ENCODE results near the gene HSPA4L. TPM values are rescaled to one million over a fixed set of nuclear protein-coding genes. Genes with fewer than 3 reads are reported as not detected.
A peak's percentile ranks its signal among the peaks of the same experiment; 100 is the strongest.

Gene HSPA4L
- total and polyA plus RNA-seq, 2 donors (not counting 1 experiment from before 2014, with no cell fraction given) = 3.9 to 10.1 TPM

DNA sequence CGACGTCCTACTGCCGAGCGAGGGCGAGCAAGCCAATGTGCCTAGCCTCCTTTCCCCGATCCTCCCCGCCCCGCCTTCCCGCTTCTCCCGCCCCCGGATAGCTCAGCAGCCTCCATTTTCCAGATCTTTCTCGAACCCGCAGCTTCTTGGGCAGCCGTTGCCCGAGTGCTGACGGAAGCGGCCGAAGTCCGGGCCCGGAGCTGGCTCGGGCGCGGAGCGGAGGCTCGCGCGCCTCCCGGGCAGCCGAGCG, 172 bp upstream of the HSPA4L start:
- Histone ChIP-seq H3K27me3 (ENCODE audit: control insufficient read depth, insufficient read depth, low read length) (no peaks in the 10 kb centered on the region), H3K4me3 (replicated peaks in 1 of 4; ENCODE audit: control extremely low read depth in 1 of 4, insufficient read depth in 1 of 4, low read depth in 3 of 4, low read length in 4 of 4) (peak overlapping the region; percentile 41 to 98 (median 83)), H3K4me1 (ENCODE audit: control insufficient read depth, extremely low read depth, insufficient read depth, low read length) (peaks cover 3% of the 10 kb centered on the region), H4K20me1 (ENCODE audit: control insufficient read depth, extremely low read depth, insufficient read depth, low read length) (no peaks in the 10 kb centered on the region), H3K79me2 (ENCODE audit: control insufficient read depth, insufficient read depth, low read length) (no peaks in the 10 kb centered on the region), H3K36me3 (ENCODE audit: control insufficient read depth, insufficient read depth, low read length) (no peaks in the 10 kb centered on the region), H3K27ac (ENCODE audit: insufficient read depth, low read length) (peak overlapping the region; percentile 78), H2AFZ (ENCODE audit: low read length) (peak overlapping the region; percentile 85), H3K9me3 (ENCODE audit: control insufficient read depth, insufficient read depth, low read depth, low read length) (no peaks in the 10 kb centered on the region), H3K4me2 (ENCODE audit: extremely low read depth, insufficient read depth, low read length) (peak overlapping the region; percentile 86), H3K9ac (ENCODE audit: insufficient read depth, low read length) (peak overlapping the region; percentile 83)
- peak; percentile 78 to 85 for DNase-seq (ENCODE audit: low read depth in 2 of 2)
- TF ChIP-seq CTCF (conservative IDR thresholded peaks at IDR 0.05 in 1 of 2, IDR thresholded peaks at IDR 0.05 in 1 of 2; ENCODE audit: low read depth in 1 of 2, low read length in 2 of 2) (no peak), EZH2 (IDR thresholded peaks at IDR 0.05; ENCODE audit: low read length, missing control alignments) (no peak)

GRCh38 chr4:127783026-127783769, 1.1 kb downstream of the HSPA4L start:
- Histone ChIP-seq H3K9ac (ENCODE audit: insufficient read depth, low read length) (peak overlapping the region; percentile 83), H3K27ac (ENCODE audit: insufficient read depth, low read length) (peak overlapping the region; percentile 78), H3K9me3 (ENCODE audit: control insufficient read depth, insufficient read depth, low read depth, low read length) (no peaks in the 10 kb centered on the region), H4K20me1 (ENCODE audit: control insufficient read depth, extremely low read depth, insufficient read depth, low read length) (no peaks in the 10 kb centered on the region), H3K27me3 (ENCODE audit: control insufficient read depth, insufficient read depth, low read length) (no peaks in the 10 kb centered on the region), H3K4me2 (ENCODE audit: extremely low read depth, insufficient read depth, low read length) (peak overlapping the region; percentile 84), H3K4me3 (replicated peaks in 1 of 4; ENCODE audit: control extremely low read depth in 1 of 4, insufficient read depth in 1 of 4, low read depth in 3 of 4, low read length in 4 of 4) (peak overlapping the region; percentile 75 to 98 (median 83)), H3K79me2 (ENCODE audit: control insufficient read depth, insufficient read depth, low read length) (no peaks in the 10 kb centered on the region), H3K4me1 (ENCODE audit: control insufficient read depth, extremely low read depth, insufficient read depth, low read length) (peaks cover 3% of the 10 kb centered on the region), H3K36me3 (ENCODE audit: control insufficient read depth, insufficient read depth, low read length) (no peaks in the 10 kb centered on the region), H2AFZ (ENCODE audit: low read length) (peak overlapping the region; percentile 99)
- DNase-seq (ENCODE audit: low read depth in 2 of 2) = peak; percentile 74 to 86
- no peak for TF ChIP-seq EZH2 (IDR thresholded peaks at IDR 0.05; ENCODE audit: low read length, missing control alignments)
- TF ChIP-seq CTCF (conservative IDR thresholded peaks at IDR 0.05 in 1 of 2, IDR thresholded peaks at IDR 0.05 in 1 of 2; ENCODE audit: low read depth in 1 of 2, low read length in 2 of 2) = no peak

GRCh38 chr4:127783955-127784770, 2.0 kb downstream of the HSPA4L start:
- no peaks in the 10 kb centered on the region for H3K27me3 ChIP-seq (ENCODE audit: control insufficient read depth, insufficient read depth, low read length)
- peak overlapping the region; percentile 56 for H3K4me2 ChIP-seq (ENCODE audit: extremely low read depth, insufficient read depth, low read length)
- H2AFZ ChIP-seq (ENCODE audit: low read length) = no peak overlapping the region
- H3K9me3 ChIP-seq (ENCODE audit: control insufficient read depth, insufficient read depth, low read depth, low read length) = no peaks in the 10 kb centered on the region
- no peaks in the 10 kb centered on the region for H4K20me1 ChIP-seq (ENCODE audit: control insufficient read depth, extremely low read depth, insufficient read depth, low read length)
- H3K79me2 ChIP-seq (ENCODE audit: control insufficient read depth, insufficient read depth, low read length) = no peaks in the 10 kb centered on the region
- no peak overlapping the region for H3K27ac ChIP-seq (ENCODE audit: insufficient read depth, low read length)
- H3K4me1 ChIP-seq (ENCODE audit: control insufficient read depth, extremely low read depth, insufficient read depth, low read length) = peaks cover 3% of the 10 kb centered on the region
- no peak for TF ChIP-seq EZH2 (IDR thresholded peaks at IDR 0.05; ENCODE audit: low read length, missing control alignments)
- TF ChIP-seq CTCF (conservative IDR thresholded peaks at IDR 0.05 in 1 of 2, IDR thresholded peaks at IDR 0.05 in 1 of 2; ENCODE audit: low read depth in 1 of 2, low read length in 2 of 2) = no peak
- H3K4me3 ChIP-seq (replicated peaks in 1 of 4; ENCODE audit: control extremely low read depth in 1 of 4, insufficient read depth in 1 of 4, low read depth in 3 of 4, low read length in 4 of 4) = peak overlapping the region in 2 of 4 experiments; percentile 75 to 90
- DNase-seq (ENCODE audit: low read depth in 2 of 2) = no peak
- H3K36me3 ChIP-seq (ENCODE audit: control insufficient read depth, insufficient read depth, low read length) = no peaks in the 10 kb centered on the region
- H3K9ac ChIP-seq (ENCODE audit: insufficient read depth, low read length) = no peak overlapping the region

Measured in fibroblast of lung (primary cell).